ENCODE measurements around the gene USP7.
"Not testable (repeated sequence)": the region's sequence is repeated elsewhere in the genome, so short reads cannot be mapped to it uniquely, and the experiment has no call there.

USP7 gene

GRCh38 chr16:8972843-8973586 is 9.3 kb upstream of the USP7 start:
- DNase-seq (ENCODE audit: low read depth): peak; percentile 53

- no peak for DNase-seq (ENCODE audit: low read depth)
Measured at GRCh38 chr16:8971416-8971815, 7.7 kb upstream of the USP7 start.

DNA sequence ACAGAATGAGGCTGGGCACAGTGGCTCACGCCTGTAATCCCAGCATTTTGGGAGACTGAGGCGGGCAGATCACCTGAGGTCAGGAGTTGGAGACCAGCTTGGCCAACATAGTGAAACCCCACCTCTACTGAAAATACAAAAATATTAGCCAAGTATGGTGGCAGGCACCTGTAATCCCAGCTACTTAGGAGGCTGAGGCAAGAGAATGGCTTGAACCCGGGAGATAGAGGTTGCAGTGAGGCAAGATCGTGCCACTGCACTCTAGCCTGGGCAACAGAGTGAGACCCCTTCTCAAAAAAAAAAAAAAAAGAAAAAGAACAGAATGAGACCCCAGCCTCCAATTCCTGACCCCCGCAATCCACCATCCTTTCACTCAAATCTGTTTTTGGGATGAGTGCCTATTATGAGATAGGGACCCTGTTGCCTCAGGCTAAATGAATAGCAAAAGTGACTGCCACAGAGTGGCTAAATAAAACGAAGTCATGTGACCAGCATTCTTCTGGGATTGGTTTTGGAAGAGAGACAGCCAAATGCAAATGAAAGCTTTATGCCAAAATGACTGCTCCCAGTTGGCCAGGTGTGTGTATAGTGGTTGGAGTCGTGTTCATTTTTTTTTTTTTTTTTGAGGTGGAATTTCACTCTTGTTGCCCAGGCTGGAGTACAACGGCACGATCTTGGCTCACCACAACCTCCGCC is 5.6 kb upstream of the USP7 start:
- not testable (repeated sequence) for DNase-seq (ENCODE audit: low read depth)

DNA sequence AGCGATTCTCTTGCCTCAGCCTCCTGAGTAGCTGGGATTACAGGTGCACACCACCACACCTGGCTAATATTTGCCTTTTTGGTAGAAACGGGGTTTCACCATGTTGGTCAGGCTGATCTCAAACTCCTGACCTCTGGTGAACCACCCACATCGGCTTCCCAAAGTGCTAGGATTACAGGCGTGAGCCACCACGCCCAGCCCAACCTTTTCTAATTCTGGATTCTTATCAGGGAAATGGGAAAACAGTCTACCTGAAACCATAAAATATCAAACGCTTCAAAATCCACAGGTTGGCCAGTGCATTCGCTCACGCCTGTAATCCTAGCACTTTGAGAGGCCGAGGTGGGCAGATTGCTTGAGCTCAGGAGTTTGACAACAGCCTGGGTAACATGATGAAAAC is 4.3 kb upstream of the USP7 start:
- DNase-seq (ENCODE audit: low read depth): not testable (repeated sequence)

DNA sequence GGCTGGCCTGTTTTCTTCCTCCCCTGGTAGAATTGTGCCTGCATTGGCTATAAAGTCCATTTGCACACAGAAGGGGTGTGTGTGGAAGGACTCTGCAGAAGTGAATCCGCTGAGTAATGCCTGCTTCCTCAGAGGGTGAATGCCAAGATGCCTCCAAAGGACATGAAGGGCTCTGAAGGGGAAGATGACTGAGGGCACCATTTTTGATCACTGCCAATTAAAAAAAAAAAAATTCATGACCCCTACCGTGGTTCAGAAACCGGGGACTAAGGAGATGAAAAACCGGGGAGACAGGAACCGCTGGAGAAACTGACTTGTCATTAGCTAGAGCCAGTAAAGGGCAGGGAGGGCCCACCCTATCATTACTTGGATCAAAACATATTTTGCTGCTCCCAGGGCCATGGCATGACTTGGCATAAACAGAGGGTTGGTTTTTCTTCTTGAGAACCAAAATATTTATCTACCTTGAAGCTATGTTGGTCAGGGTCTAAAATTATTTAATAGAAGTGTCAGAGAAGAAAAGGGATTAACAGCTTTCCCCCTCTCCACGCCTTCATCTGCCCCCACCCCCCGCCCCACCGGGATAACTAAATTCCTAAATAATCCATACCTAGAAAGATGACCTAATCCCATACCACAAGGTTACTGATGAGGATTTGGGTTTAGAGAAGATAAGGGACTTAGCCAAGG is 3.6 kb upstream of the USP7 start:
- DNase-seq (ENCODE audit: low read depth): no peak

DNA sequence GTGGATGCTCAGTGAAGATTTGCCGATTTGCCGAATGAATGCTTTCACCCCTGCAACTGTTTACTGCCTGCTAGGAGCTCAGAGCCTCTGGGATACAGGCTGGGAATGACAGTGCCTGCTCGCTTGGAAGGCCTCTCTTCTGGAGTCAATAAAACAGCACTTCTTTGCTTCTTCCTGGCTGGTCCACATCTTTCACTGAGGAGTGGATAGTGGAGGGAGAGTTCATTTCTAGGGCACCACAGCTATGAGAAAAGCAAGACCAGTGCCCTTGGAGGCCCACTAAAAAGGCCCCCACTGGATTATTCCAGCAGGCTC is 3.1 kb upstream of the USP7 start:
- no peak for DNase-seq (ENCODE audit: low read depth)

GRCh38 chr16:8964462-8964861 is 756 bp upstream of the USP7 start:
- no peak for DNase-seq (ENCODE audit: low read depth)

- no peak for DNase-seq (ENCODE audit: low read depth)
Measured at GRCh38 chr16:8963010-8963820, 491 bp downstream of the USP7 start.

GRCh38 chr16:8962393-8963009 is 1.2 kb downstream of the USP7 start:
- DNase-seq (ENCODE audit: low read depth): no peak

DNA sequence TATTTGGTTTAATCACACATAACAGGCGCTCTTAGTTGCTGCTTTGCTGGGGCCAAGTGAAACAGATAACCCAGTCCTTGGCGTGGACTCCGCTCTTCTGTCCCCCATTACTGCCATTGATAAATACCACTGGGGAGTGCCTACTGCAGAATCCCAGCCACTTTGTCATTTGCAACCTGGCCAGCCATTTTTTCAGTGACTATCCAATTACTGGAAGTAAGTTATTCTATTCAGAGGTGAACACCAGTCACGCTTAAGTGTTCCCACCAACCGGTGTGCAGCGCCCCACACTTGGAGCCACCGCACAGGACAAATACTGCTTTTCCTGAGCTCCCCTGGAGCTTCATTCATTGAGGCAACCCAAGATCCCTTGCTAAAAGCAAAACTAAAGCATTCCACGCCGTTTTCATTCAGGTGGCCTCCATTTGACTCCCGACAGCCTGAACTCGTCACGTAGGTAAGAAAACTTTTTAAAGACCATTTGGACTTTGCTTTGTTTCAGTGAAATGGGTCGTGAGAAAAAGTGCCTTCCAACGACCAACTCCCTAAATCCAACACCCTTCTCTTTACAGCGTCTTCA is 1.8 kb downstream of the USP7 start:
- no peak for DNase-seq (ENCODE audit: low read depth)

- DNase-seq (ENCODE audit: low read depth): no peak
Measured at GRCh38 chr16:8960788-8961109, 3.0 kb downstream of the USP7 start.

- no peak for DNase-seq (ENCODE audit: low read depth)
Measured at GRCh38 chr16:8959921-8960787, 3.6 kb downstream of the USP7 start.

DNA sequence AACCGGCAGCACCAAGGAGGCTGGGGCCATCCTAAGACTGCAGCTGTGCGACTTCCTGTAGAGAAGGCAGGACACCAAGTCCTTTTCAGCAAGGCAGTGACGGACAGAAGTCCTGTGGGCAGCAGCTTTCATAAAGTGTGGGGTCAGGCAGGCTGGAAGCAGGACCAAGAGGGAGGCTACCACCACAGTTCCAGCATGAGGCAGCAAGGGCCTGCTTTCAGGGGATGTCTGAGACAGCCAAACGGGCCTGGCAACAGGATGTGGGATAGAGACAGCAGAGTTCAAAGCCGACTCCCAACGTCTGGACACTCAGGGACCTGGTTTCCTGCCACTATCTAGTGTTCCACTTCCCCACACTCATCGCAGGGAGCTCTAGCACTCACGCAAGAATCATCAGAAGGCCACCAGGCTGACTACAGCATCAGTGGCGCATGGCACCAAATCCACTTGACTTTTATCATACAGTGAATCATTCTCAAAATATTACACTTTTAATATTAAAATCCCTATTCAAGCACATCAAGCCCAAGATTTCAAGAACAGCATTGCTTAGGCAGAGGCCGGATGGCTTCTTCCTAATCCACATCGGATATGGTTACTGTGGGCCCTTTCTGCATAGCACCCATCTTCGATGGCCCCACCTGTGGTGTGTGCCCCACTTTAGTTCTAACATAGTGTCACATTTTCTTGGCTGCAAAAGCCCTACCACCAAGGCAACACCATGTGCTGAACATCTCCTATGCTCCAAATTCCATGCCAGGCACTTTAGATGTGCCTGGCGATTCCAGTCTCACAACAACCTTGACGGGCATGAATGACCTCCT is 5.2 kb downstream of the USP7 start:
- DNase-seq (ENCODE audit: low read depth): peak; percentile 37

DNA sequence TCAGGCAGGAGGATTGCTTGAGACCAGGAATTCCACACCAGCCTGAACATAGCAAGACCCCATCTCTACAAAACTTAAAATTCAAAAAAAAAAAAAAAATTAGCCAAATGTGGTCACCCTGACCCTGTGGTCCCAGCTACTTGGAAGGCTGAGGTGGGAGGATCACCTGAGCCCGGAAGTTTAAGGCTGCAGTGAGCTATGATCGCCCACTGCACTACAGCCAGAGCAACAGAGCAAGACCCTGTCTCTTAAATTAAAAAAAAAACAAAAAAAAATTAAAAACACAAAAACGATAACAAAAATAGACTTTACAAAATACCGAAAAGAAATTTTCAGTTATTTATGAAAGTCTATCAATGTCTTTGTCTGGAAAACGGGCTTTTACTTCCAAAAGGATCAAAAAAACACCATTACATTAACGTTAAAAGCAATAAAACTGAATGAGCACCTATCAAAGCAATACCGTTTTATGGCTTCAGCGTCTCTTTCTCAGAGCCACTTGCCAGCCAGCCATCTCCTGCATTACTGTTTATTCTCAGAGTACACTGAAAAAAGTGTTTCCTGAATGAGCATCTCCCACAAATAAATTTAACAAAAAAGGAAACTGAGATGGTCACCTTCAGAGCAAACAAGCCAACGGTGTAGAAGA is 6.1 kb downstream of the USP7 start:
- DNase-seq (ENCODE audit: low read depth): no peak

DNA sequence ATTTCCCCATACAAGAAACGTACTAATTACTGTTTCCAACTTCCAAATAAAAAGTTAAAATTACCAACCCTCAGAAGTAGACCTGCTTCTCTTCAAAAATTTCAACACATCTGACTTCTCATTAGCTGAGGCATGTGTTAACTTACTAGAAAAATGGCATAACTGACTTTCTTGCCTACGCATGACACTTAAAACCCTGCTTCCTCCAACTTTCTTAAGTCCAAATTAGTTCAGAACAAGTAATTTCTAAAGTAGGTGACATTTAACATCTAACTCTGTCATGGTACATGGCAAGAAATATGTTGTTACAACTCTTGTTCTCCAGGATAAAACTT is 6.7 kb downstream of the USP7 start:
- DNase-seq (ENCODE audit: low read depth): no peak

GRCh38 chr16:8956265-8957062 is 7.2 kb downstream of the USP7 start:
- no peak for DNase-seq (ENCODE audit: low read depth)

DNA sequence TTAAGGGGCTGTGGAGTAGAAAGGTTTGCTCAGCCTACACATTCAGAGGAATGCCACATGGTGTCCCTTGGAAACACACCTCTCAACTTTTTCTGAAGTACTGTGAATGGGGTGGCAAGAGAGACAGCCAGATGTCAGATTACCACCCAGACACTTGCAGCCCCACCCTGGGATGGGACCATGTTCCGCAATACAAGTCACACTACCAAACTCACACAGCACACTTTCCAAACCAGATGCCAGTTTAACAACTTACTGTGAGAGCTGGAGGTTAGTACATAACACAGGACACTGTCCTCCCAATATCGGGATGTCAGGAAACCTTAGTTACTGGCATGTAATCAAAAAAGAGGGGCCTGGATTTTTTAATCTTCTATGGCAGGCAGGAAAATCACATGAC is 7.9 kb downstream of the USP7 start:
- no peak for DNase-seq (ENCODE audit: low read depth)

- DNase-seq (ENCODE audit: low read depth): no peak
Measured at GRCh38 chr16:8953064-8953463, 10.6 kb downstream of the USP7 start.

DNA sequence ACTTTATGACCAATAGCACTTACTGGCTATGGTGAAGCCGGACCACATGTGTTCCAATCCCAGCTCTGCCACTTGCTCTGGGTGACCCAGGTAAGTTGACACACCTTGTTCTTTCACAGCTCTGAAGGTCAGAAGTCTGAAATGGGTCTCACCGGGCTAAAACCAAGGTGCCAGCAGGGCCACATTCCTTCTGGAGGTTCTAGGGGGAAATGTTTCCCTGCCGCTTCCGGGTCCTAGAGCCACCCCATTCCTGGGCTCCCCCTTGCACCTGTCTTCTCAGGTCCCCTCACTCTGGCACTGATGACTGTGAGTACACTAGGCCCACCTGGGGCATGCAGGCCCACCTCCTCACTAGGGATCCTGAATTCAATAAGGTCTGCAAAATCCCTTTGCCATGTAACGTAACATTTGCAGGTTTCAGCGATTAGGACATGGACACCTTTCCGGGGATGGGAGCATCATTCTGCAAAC is 11.4 kb downstream of the USP7 start:
- no peak for DNase-seq (ENCODE audit: low read depth)

All from GM04503 (cell line).